HepG2 (cell line): ENCODE data around the gene FAM174C.

Experiments
- CTCF ChIP-seq: sonication (generic); formaldehyde crosslinking; IDR thresholded peaks from 2 replicates; pipeline ENCODE4 v1.5.0; 2020; ENCODE audit warnings: mild to moderate bottlenecking, missing genetic modification reagents, moderate library complexity
- ELF3 ChIP-seq: IDR thresholded peaks from 2 replicates; pipeline ENCODE4 v1.6.1; 2016; ENCODE audit warnings: missing genetic modification reagents, missing compliant biosample characterization
- EZH2 ChIP-seq: conservative IDR thresholded peaks from 2 replicates; pipeline ENCODE4 v1.6.1; 2012; ENCODE audit warnings: mild to moderate bottlenecking, low read depth, low read length, moderate library complexity
- GABPA ChIP-seq, 2 experiments: IDR thresholded peaks; 2 replicates each; pipeline ENCODE4 v1.6.1; 2011 to 2016; ENCODE audit warnings: low read depth in 2 of 2, low read length in 1 of 2, missing biosample characterization in 1 of 2, missing genetic modification characterization in 1 of 2
- HOXA7 ChIP-seq: sonication (generic); formaldehyde crosslinking; IDR thresholded peaks from 2 replicates; pipeline ENCODE4 v1.8.1; 2022; ENCODE audit warnings: mild to moderate bottlenecking, missing genetic modification reagents, moderate library complexity
- JUNB ChIP-seq: sonication (generic); formaldehyde crosslinking; IDR thresholded peaks from 2 replicates; pipeline ENCODE4 v1.8.0; 2022; ENCODE audit warnings: missing genetic modification reagents, mild to moderate bottlenecking, borderline replicate concordance
- MXI1 ChIP-seq: IDR thresholded peaks from 3 replicates; pipeline ENCODE4 v1.6.1; 2012; ENCODE audit warnings: low read depth, low read length, inconsistent platforms, borderline replicate concordance
- NCOR1 ChIP-seq: fragments of 200-600 bp; sonication (generic); IDR thresholded peaks from 2 replicates; pipeline ENCODE4 v1.7.0; 2017; ENCODE audit warnings: antibody characterized with exemption, low read length, borderline replicate concordance
- NR2C2 ChIP-seq: sonication (generic); formaldehyde crosslinking; IDR thresholded peaks from 2 replicates; pipeline ENCODE4 v1.4.0; 2020; ENCODE audit warnings: missing genetic modification reagents, mild to moderate bottlenecking, moderate library complexity, borderline replicate concordance
- TOE1 ChIP-seq: sonication (generic); formaldehyde crosslinking; IDR thresholded peaks from 2 replicates; pipeline ENCODE4 v1.4.0; 2020; ENCODE audit warnings: mild to moderate bottlenecking, missing genetic modification reagents
- TRIM24 ChIP-seq: sonication (generic); formaldehyde crosslinking; IDR thresholded peaks from 2 replicates; pipeline ENCODE4 v1.8.0; 2022; ENCODE audit warnings: mild to moderate bottlenecking, missing genetic modification reagents
- ZMYM3 ChIP-seq: sonication (generic); formaldehyde crosslinking; IDR thresholded peaks from 2 replicates; pipeline ENCODE4 v1.5.1; 2020; ENCODE audit warnings: mild to moderate bottlenecking, missing genetic modification reagents
- ZNF569 ChIP-seq: sonication (generic); formaldehyde crosslinking; IDR thresholded peaks from 2 replicates; pipeline ENCODE4 v1.5.0; 2020; ENCODE audit warnings: mild to moderate bottlenecking, missing genetic modification reagents, moderate library complexity, borderline replicate concordance
- TF ChIP-seq, protein P1 (sequence below): sonication (generic); formaldehyde crosslinking; IDR thresholded peaks from 2 replicates; pipeline ENCODE4 v1.5.1; 2020; ENCODE audit warnings: mild to moderate bottlenecking, missing genetic modification reagents, borderline replicate concordance

- TF ChIP-seq ZMYM3 (CRISPR knock-in tag) (no peak), TOE1 (CRISPR knock-in tag) (no peak), ELF3 (CRISPR knock-in tag) (no peak), EZH2 (no peak), TRIM24 (CRISPR knock-in tag) (no peak), MXI1 (no peak), NR2C2 (CRISPR knock-in tag) (no peak), HOXA7 (CRISPR knock-in tag) (no peak), CTCF (CRISPR knock-in tag) (no peak), ZNF569 (CRISPR knock-in tag) (no peak), GABPA (IDR thresholded peaks at IDR 0.05; ENCODE audit: low read depth, low read length) (no peak), GABPA (CRISPR knock-in tag; IDR thresholded peaks at IDR 0.05; ENCODE audit: low read depth) (no peak), JUNB (CRISPR knock-in tag) (no peak), NCOR1 (no peak)
- TF ChIP-seq, protein P1, sequence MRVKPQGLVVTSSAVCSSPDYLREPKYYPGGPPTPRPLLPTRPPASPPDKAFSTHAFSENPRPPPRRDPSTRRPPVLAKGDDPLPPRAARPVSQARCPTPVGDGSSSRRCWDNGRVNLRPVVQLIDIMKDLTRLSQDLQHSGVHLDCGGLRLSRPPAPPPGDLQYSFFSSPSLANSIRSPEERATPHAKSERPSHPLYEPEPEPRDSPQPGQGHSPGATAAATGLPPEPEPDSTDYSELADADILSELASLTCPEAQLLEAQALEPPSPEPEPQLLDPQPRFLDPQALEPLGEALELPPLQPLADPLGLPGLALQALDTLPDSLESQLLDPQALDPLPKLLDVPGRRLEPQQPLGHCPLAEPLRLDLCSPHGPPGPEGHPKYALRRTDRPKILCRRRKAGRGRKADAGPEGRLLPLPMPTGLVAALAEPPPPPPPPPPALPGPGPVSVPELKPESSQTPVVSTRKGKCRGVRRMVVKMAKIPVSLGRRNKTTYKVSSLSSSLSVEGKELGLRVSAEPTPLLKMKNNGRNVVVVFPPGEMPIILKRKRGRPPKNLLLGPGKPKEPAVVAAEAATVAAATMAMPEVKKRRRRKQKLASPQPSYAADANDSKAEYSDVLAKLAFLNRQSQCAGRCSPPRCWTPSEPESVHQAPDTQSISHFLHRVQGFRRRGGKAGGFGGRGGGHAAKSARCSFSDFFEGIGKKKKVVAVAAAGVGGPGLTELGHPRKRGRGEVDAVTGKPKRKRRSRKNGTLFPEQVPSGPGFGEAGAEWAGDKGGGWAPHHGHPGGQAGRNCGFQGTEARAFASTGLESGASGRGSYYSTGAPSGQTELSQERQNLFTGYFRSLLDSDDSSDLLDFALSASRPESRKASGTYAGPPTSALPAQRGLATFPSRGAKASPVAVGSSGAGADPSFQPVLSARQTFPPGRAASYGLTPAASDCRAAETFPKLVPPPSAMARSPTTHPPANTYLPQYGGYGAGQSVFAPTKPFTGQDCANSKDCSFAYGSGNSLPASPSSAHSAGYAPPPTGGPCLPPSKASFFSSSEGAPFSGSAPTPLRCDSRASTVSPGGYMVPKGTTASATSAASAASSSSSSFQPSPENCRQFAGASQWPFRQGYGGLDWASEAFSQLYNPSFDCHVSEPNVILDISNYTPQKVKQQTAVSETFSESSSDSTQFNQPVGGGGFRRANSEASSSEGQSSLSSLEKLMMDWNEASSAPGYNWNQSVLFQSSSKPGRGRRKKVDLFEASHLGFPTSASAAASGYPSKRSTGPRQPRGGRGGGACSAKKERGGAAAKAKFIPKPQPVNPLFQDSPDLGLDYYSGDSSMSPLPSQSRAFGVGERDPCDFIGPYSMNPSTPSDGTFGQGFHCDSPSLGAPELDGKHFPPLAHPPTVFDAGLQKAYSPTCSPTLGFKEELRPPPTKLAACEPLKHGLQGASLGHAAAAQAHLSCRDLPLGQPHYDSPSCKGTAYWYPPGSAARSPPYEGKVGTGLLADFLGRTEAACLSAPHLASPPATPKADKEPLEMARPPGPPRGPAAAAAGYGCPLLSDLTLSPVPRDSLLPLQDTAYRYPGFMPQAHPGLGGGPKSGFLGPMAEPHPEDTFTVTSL (CRISPR knock-in tag) = no peak
These were observed 13.9 kb upstream of the FAM174C start for GRCh38 chr19:1261538-1261797.
